Right ventricle myocardium superior (tissue), 1 donor: ENCODE data around the gene LDHD. TPM values are rescaled to one million over a fixed set of nuclear protein-coding genes. Genes with fewer than 3 reads are reported as not detected.

Source experiments
- ATAC-seq: fragments of 200-7000 bp; cut with Tn5 transposase; one replicate; pipeline ENCODE4 v1.9.1; 2020; ENCODE audit warnings: mild to moderate bottlenecking; ENCODE audit not compliant: poor library complexity
- DNase-seq: peaks from one replicate; pipeline ENCODE4 v3.0.0-alpha.2; 2020
- intact Hi-C: fragments of 100-400 bp; cut with DNase I; formaldehyde crosslinking; loops from one replicate; pipeline ENCODE4 v1.11.2; 2022
- total RNA-seq: library from RNA; stranded (reverse); fragmentation: NEBNext Ultra II Directional; extraction: Animal tissue kit (Norgen Biotek cat#: 25700); gene quantifications from one replicate; pipeline ENCODE4 v1.2.1, GENCODE V29; 2021
- donor health status: DM: no; HTN: yes; CAD: no; lungs with severe emphysema.

Gene LDHD
- total RNA-seq, 1 donor from 2014 or later: 84.7 TPM

- DNase-seq: no peak
- intact Hi-C loops: no loop called here
- ATAC-seq: no peak
These were observed 45.0 kb downstream of the LDHD start for GRCh38 chr16:75071621-75072020.

- intact Hi-C loops: no loop called here
- ATAC-seq: peak; percentile 75
- DNase-seq: peak; percentile 86
These were observed 46.4 kb downstream of the LDHD start for GRCh38 chr16:75070012-75070841.

GRCh38 chr16:75068085-75069031, 48.2 kb downstream of the LDHD start:
- DNase-seq: no peak
- ATAC-seq: no peak
- intact Hi-C loops: no loop called here

- intact Hi-C loops: no loop called here
- ATAC-seq (no peak), DNase-seq (no peak)
These were observed 49.6 kb downstream of the LDHD start for GRCh38 chr16:75066861-75067447.

GRCh38 chr16:75065521-75066149, 50.9 kb downstream of the LDHD start:
- DNase-seq: no peak
- intact Hi-C loops: no loop called here
- ATAC-seq: no peak

GRCh38 chr16:75065149-75065505, 51.5 kb downstream of the LDHD start:
- no peak for DNase-seq
- intact Hi-C loops: no loop called here
- ATAC-seq: no peak

- ATAC-seq (no peak), DNase-seq (no peak)
- intact Hi-C loops: no loop called here
These were observed 52.0 kb downstream of the LDHD start for GRCh38 chr16:75064403-75065148.

- no peak for ATAC-seq
- intact Hi-C loops: no loop called here
- DNase-seq: no peak
These were observed 53.0 kb downstream of the LDHD start for GRCh38 chr16:75063549-75064088.

- ATAC-seq: no peak
- no peak for DNase-seq
- intact Hi-C loops: no loop called here
These were observed 53.6 kb downstream of the LDHD start for GRCh38 chr16:75062976-75063346.

- ATAC-seq (peak; percentile 78), DNase-seq (peak; percentile 88)
- intact Hi-C loops: no loop called here
These were observed 54.2 kb downstream of the LDHD start for GRCh38 chr16:75062135-75062975.

Other genes starting within 250 kb of the LDHD start
- gene WDR59, start 131.7 kb downstream of the LDHD start, total RNA-seq: 55.1 TPM
- gene ZNRF1, start 117.8 kb downstream of the LDHD start, total RNA-seq: 22.0 TPM
- 7.2 TPM for gene ZFP1, start 31.7 kb upstream of the LDHD start, total RNA-seq
- not detected for gene CTRB2, start 90.4 kb upstream of the LDHD start, total RNA-seq
- not detected for gene CTRB1, start 102.2 kb upstream of the LDHD start, total RNA-seq
- 75.4 TPM for gene BCAR1, start 134.8 kb upstream of the LDHD start, total RNA-seq